Measurements from ENCODE around the gene KLHL13.
"Not testable (repeated sequence)": the region's sequence is repeated elsewhere in the genome, so short reads cannot be mapped to it uniquely, and the experiment has no call there.

The KLHL13 gene

DNA sequence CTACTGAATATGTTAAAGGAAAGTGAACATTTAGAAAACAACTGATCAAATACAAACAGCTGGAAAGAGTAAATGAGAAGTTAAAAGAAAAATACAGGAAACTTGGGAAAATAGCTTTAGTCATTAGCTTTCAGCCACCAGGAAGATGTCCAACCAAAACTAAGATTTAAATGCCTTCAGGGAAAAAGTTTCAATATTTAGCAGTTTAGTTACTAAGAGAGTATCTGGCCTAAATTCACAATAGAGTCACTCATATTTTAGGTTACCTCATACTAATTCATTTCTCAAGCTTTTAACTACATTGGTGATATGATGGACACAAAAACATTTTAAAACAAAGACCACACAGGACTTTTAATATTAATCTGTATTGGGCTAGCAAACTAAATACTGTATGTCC, 13.1 kb upstream of the KLHL13 start:
- Histone ChIP-seq H3K4me3 (ENCODE audit: insufficient read depth, low read depth, low read length, poor library complexity, severe bottlenecking) (no peak overlapping the region), H3K4me1 (ENCODE audit: control insufficient read depth, insufficient read depth, low read length, poor library complexity, severe bottlenecking) (no peaks in the 10 kb centered on the region), H3K27me3 (replicated peaks; ENCODE audit: control insufficient read depth, insufficient read depth, low read length, poor library complexity, severe bottlenecking) (no peaks in the 10 kb centered on the region), H3K27ac (ENCODE audit: insufficient read depth, low read length, poor library complexity, severe bottlenecking) (no peak overlapping the region), H3K36me3 (ENCODE audit: control insufficient read depth, insufficient read depth, low read length) (no peaks in the 10 kb centered on the region), H3K9me3 (ENCODE audit: control insufficient read depth, low read length) (no peaks in the 10 kb centered on the region)
- DNase-seq, result no peak

DNA sequence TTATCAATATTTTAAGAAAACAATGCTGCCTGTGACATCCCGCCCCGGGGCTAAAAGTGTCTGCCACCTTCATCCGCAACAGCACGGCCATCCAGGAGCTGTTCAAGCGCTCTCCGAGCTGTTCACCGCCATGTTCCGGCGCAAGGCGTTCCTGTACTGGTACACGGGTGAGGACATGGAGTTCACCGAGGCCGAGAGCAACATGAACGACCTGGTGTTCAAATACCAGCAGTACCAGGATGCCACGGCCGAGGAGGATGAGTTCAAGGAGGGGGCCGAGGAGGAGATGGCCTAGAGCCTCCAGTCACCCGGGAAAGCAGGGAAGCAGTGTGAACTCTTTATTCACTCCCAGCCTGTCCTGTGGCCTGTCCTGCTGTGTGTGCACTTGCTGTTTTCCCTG, 12.1 kb upstream of the KLHL13 start:
- no peaks in the 10 kb centered on the region for H3K4me1 ChIP-seq (ENCODE audit: control insufficient read depth, insufficient read depth, low read length, poor library complexity, severe bottlenecking)
- no peak overlapping the region for H3K27ac ChIP-seq (ENCODE audit: insufficient read depth, low read length, poor library complexity, severe bottlenecking)
- DNase-seq, result no peak
- no peak overlapping the region for H3K4me3 ChIP-seq (ENCODE audit: insufficient read depth, low read depth, low read length, poor library complexity, severe bottlenecking)
- no peaks in the 10 kb centered on the region for H3K36me3 ChIP-seq (ENCODE audit: control insufficient read depth, insufficient read depth, low read length)
- H3K27me3 ChIP-seq (replicated peaks; ENCODE audit: control insufficient read depth, insufficient read depth, low read length, poor library complexity, severe bottlenecking), result no peaks in the 10 kb centered on the region
- H3K9me3 ChIP-seq (ENCODE audit: control insufficient read depth, low read length), result no peaks in the 10 kb centered on the region

DNA sequence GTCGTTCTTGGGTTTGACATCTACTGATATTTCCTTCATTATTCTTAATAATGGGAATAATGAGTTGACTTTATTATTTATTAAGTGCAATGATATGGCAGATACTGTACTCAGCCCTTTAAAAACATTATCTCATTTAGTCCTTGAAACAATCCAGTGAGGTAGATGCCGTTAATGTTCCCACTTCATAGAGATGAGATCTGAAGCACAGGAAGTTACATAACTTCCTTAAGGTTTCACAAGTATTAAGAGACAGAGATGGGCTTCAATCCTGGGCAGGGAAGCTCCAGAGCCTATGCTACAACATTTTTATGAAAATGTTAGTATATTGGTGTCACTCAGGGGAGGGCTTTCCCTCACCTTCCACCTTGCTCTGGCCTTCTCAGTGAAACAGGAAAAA, 9.7 kb upstream of the KLHL13 start:
- no peaks in the 10 kb centered on the region for H3K36me3 ChIP-seq (ENCODE audit: control insufficient read depth, insufficient read depth, low read length)
- H3K9me3 ChIP-seq (ENCODE audit: control insufficient read depth, low read length), result no peaks in the 10 kb centered on the region
- DNase-seq, result no peak
- no peak overlapping the region for H3K4me3 ChIP-seq (ENCODE audit: insufficient read depth, low read depth, low read length, poor library complexity, severe bottlenecking)
- H3K27me3 ChIP-seq (replicated peaks; ENCODE audit: control insufficient read depth, insufficient read depth, low read length, poor library complexity, severe bottlenecking), result no peaks in the 10 kb centered on the region
- no peaks in the 10 kb centered on the region for H3K4me1 ChIP-seq (ENCODE audit: control insufficient read depth, insufficient read depth, low read length, poor library complexity, severe bottlenecking)
- no peak overlapping the region for H3K27ac ChIP-seq (ENCODE audit: insufficient read depth, low read length, poor library complexity, severe bottlenecking)

DNA sequence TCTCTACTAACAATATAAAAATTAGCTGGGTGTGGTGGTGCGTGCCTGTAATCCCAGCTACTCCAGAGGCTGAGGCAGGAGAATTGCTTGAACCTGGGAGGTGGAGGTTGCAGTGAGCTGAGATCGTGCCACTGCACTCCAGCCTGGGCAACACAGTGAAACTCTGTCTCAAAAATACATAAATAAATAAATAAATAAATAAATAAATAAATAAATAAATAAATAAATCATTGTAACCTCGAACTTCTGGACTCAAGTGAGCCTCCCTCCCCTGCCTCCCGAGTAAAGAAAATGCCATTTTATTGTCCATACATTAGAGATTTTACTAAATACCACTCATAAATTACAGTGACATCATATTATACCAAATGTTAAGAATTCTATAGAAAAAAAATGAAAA, 7.6 kb upstream of the KLHL13 start:
- H3K27me3 ChIP-seq (replicated peaks; ENCODE audit: control insufficient read depth, insufficient read depth, low read length, poor library complexity, severe bottlenecking); DNase-seq; H3K9me3 ChIP-seq (ENCODE audit: control insufficient read depth, low read length); H3K4me3 ChIP-seq (ENCODE audit: insufficient read depth, low read depth, low read length, poor library complexity, severe bottlenecking); H3K27ac ChIP-seq (ENCODE audit: insufficient read depth, low read length, poor library complexity, severe bottlenecking); H3K36me3 ChIP-seq (ENCODE audit: control insufficient read depth, insufficient read depth, low read length); H3K4me1 ChIP-seq (ENCODE audit: control insufficient read depth, insufficient read depth, low read length, poor library complexity, severe bottlenecking): not testable (repeated sequence)

DNA sequence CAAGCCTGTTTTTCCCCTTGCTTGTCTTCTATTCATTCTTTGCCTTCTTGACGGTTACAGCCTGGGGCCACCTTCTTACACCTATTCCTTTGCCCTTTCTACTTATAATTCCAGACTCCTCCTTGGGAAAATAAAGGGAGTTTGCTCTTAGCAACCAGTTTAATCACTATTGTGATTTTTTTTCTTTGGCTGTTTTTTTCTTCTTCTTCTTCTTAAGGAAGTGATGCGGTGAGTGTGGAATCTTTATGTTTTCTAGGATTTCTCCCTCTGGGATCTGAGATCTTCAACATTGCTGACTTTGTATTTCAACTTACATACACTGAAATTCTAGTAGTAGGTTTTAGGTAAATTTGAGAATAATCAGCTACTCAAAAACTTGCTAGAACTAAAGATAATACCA, 1.1 kb upstream of the KLHL13 start:
- Histone ChIP-seq H3K36me3 (ENCODE audit: control insufficient read depth, insufficient read depth, low read length) (no peaks in the 10 kb centered on the region), H3K9me3 (ENCODE audit: control insufficient read depth, low read length) (no peaks in the 10 kb centered on the region), H3K4me3 (ENCODE audit: insufficient read depth, low read depth, low read length, poor library complexity, severe bottlenecking) (no peak overlapping the region), H3K27ac (ENCODE audit: insufficient read depth, low read length, poor library complexity, severe bottlenecking) (no peak overlapping the region), H3K4me1 (ENCODE audit: control insufficient read depth, insufficient read depth, low read length, poor library complexity, severe bottlenecking) (no peaks in the 10 kb centered on the region), H3K27me3 (replicated peaks; ENCODE audit: control insufficient read depth, insufficient read depth, low read length, poor library complexity, severe bottlenecking) (no peaks in the 10 kb centered on the region)
- no peak for DNase-seq

DNA sequence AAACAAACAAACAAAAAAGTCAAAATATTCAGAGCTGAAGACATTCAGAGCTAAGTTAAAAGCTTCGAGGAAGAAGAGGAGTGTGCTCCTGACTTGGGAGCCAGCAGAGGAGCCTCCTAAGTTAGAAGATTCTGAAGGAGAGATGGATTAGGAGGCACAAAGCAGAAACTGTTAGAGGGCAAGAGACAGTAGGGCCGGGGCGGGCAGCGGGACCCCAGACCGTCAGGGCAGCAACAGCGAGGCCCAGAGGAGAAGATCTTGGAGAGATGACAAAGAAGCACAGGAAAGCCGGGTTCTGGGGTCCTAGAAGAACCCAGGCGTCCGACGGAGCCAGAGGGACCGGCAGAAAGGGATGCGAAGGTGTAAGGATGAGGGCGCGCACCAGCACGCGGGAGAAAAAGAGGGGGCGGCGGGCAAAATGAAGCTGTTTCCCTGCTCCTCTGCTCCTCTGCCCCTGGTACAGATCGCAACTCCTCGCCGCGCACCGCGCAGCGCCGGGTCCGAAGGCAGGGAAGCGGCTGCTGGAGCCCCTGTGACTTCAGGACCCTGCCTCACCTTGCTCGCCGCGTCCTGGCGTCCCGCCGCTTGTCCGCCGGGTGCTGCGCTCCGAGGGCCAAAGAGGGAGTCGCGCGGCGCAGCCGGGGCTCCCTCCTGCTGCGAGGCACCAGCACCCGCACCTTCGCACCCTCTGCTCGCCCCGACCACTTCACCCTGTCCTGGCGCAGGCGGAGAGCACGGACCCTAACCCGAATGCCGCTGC, 477 bp downstream of the KLHL13 start:
- H3K4me3 ChIP-seq (ENCODE audit: insufficient read depth, low read depth, low read length, poor library complexity, severe bottlenecking), result no peak overlapping the region
- no peaks in the 10 kb centered on the region for H3K36me3 ChIP-seq (ENCODE audit: control insufficient read depth, insufficient read depth, low read length)
- no peak overlapping the region for H3K27ac ChIP-seq (ENCODE audit: insufficient read depth, low read length, poor library complexity, severe bottlenecking)
- H3K27me3 ChIP-seq (replicated peaks; ENCODE audit: control insufficient read depth, insufficient read depth, low read length, poor library complexity, severe bottlenecking), result no peaks in the 10 kb centered on the region
- H3K4me1 ChIP-seq (ENCODE audit: control insufficient read depth, insufficient read depth, low read length, poor library complexity, severe bottlenecking), result no peaks in the 10 kb centered on the region
- DNase-seq, result no peak
- no peaks in the 10 kb centered on the region for H3K9me3 ChIP-seq (ENCODE audit: control insufficient read depth, low read length)

DNA sequence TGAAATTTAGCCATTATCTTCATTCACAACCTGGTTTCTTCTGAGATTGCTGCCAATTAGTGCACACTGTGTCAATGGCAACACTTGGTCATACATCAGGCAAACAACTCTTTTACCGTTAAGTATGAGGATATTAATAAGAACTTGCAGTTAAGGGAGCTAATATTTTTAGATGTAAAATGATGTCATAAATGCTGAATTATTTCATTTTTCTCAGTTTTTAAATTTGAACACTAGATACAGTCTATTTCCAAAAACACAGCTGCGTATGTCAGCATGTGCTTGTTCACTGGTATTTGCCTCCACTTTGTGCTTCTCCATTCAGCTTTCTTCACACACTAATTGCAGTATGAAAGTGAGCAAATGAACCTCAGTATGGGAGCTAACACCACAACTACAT, 1.6 kb downstream of the KLHL13 start:
- no peaks in the 10 kb centered on the region for H3K27me3 ChIP-seq (replicated peaks; ENCODE audit: control insufficient read depth, insufficient read depth, low read length, poor library complexity, severe bottlenecking)
- no peak overlapping the region for H3K27ac ChIP-seq (ENCODE audit: insufficient read depth, low read length, poor library complexity, severe bottlenecking)
- no peak for DNase-seq
- no peak overlapping the region for H3K4me3 ChIP-seq (ENCODE audit: insufficient read depth, low read depth, low read length, poor library complexity, severe bottlenecking)
- H3K4me1 ChIP-seq (ENCODE audit: control insufficient read depth, insufficient read depth, low read length, poor library complexity, severe bottlenecking), result no peaks in the 10 kb centered on the region
- H3K36me3 ChIP-seq (ENCODE audit: control insufficient read depth, insufficient read depth, low read length), result no peaks in the 10 kb centered on the region
- no peaks in the 10 kb centered on the region for H3K9me3 ChIP-seq (ENCODE audit: control insufficient read depth, low read length)

DNA sequence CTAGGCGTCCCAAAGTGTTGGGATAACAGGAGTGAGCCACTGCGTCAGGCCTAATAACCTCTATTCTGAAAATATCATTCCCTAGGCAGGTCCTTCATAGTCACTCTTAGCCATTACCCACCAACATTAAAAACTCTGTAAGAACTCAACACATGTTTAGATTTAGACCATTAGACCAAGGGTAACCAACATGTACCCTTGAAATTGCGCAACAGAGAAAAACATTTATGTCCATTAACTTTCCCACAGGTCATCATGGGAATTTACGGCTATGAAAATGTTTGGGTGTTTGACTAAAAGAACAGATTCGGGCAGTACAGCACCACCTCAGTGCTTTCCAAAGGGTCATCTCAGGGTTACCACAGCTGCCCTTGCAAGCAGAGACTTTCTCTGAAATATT, 7.5 kb downstream of the KLHL13 start:
- H3K4me3 ChIP-seq (ENCODE audit: insufficient read depth, low read depth, low read length, poor library complexity, severe bottlenecking), result no peak overlapping the region
- H3K27ac ChIP-seq (ENCODE audit: insufficient read depth, low read length, poor library complexity, severe bottlenecking), result no peak overlapping the region
- no peak for DNase-seq
- no peaks in the 10 kb centered on the region for H3K9me3 ChIP-seq (ENCODE audit: control insufficient read depth, low read length)
- no peaks in the 10 kb centered on the region for H3K36me3 ChIP-seq (ENCODE audit: control insufficient read depth, insufficient read depth, low read length)
- H3K4me1 ChIP-seq (ENCODE audit: control insufficient read depth, insufficient read depth, low read length, poor library complexity, severe bottlenecking), result no peaks in the 10 kb centered on the region
- H3K27me3 ChIP-seq (replicated peaks; ENCODE audit: control insufficient read depth, insufficient read depth, low read length, poor library complexity, severe bottlenecking), result no peaks in the 10 kb centered on the region

DNA sequence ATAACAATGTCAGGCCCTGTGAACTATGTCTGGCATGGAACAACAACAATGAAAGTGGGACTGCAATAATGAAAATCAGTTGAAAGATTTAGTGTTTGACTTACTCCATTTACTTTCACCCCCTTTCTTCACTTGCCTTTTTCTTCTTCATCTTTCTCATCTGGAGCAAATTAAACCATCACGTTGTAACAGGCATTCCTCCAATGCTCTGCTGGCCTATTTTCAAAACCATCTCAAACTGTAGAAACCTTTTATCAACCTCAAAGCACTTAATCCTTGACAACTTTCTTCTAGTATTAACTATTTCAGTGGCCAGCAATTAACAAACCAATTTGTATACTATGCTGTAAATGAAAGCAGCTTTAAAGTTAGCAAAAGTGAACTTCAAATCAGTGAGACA, 8.3 kb downstream of the KLHL13 start:
- Histone ChIP-seq H3K9me3 (ENCODE audit: control insufficient read depth, low read length) (no peaks in the 10 kb centered on the region), H3K27ac (ENCODE audit: insufficient read depth, low read length, poor library complexity, severe bottlenecking) (no peak overlapping the region), H3K4me1 (ENCODE audit: control insufficient read depth, insufficient read depth, low read length, poor library complexity, severe bottlenecking) (no peaks in the 10 kb centered on the region), H3K36me3 (ENCODE audit: control insufficient read depth, insufficient read depth, low read length) (no peaks in the 10 kb centered on the region), H3K4me3 (ENCODE audit: insufficient read depth, low read depth, low read length, poor library complexity, severe bottlenecking) (no peak overlapping the region), H3K27me3 (replicated peaks; ENCODE audit: control insufficient read depth, insufficient read depth, low read length, poor library complexity, severe bottlenecking) (no peaks in the 10 kb centered on the region)
- DNase-seq, result no peak

DNA sequence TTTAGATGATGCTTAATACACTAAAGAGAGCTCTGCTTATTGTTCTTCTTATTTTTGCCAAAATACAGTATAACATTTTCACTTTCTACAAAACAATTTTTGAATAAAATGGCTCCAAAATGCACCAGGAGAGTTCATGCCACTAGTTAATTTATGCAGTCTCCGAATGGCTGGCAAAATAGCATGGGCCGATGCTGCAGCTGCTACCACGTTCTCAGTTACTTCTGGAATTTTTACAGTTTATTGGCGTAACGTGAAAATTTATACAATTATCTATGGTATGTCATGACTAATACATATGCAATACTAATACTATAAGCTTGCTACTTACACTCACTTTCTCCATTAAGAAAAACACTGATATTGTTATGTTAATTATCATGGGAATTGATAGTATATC, 16.5 kb downstream of the KLHL13 start:
- Histone ChIP-seq H3K27me3 (replicated peaks; ENCODE audit: control insufficient read depth, insufficient read depth, low read length, poor library complexity, severe bottlenecking) (no peaks in the 10 kb centered on the region), H3K36me3 (ENCODE audit: control insufficient read depth, insufficient read depth, low read length) (no peaks in the 10 kb centered on the region), H3K4me3 (ENCODE audit: insufficient read depth, low read depth, low read length, poor library complexity, severe bottlenecking) (no peak overlapping the region), H3K27ac (ENCODE audit: insufficient read depth, low read length, poor library complexity, severe bottlenecking) (no peak overlapping the region), H3K9me3 (ENCODE audit: control insufficient read depth, low read length) (no peaks in the 10 kb centered on the region), H3K4me1 (ENCODE audit: control insufficient read depth, insufficient read depth, low read length, poor library complexity, severe bottlenecking) (no peaks in the 10 kb centered on the region)
- no peak for DNase-seq
